ENCODE measurements around the gene LPGAT1. TPM values are rescaled to one million over a fixed set of nuclear protein-coding genes. Genes with fewer than 3 reads are reported as not detected.

Gene LPGAT1
- total RNA-seq, 1 donor from 2014 or later = 17.1 TPM

GRCh38 chr1:211756471-211757020, 74.0 kb downstream of the LPGAT1 start:
- no peak for ATAC-seq

DNA sequence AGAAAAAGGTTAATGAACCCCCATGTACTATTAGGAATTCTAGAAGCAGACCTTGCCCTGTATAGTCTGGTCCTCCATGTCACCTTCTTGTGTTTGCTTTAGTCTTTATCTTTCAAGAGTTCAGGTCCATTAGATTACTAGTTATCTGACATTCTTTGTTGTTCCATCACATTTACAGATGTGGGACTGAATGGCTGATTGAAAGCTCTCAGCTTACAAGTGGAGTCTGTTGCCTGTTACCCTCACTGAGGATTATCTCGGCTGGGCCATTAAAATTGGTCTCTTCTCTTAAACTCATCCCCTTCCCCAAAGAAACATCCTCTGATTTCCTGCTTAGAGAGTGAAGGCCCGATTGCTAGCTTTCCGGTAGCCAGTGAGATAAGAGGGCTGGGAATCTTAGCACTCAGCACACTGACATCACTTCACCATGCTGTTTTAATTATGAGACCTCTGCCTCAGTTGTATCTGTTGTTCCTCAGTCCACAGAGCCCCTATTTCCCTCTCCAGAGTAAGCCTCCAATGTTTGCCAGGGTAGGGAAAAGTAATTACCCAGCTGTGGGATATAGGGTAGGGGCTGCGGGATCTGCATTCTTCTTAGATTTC, 76.8 kb downstream of the LPGAT1 start:
- ATAC-seq = no peak

GRCh38 chr1:211752951-211753486, 77.5 kb downstream of the LPGAT1 start:
- ATAC-seq = no peak

GRCh38 chr1:211752317-211752716, 78.2 kb downstream of the LPGAT1 start:
- no peak for ATAC-seq

- ATAC-seq = no peak
Observed at GRCh38 chr1:211751438-211751837, 79.1 kb downstream of the LPGAT1 start.

- ATAC-seq = no peak
Observed at GRCh38 chr1:211750599-211750998, 80.0 kb downstream of the LPGAT1 start.

DNA sequence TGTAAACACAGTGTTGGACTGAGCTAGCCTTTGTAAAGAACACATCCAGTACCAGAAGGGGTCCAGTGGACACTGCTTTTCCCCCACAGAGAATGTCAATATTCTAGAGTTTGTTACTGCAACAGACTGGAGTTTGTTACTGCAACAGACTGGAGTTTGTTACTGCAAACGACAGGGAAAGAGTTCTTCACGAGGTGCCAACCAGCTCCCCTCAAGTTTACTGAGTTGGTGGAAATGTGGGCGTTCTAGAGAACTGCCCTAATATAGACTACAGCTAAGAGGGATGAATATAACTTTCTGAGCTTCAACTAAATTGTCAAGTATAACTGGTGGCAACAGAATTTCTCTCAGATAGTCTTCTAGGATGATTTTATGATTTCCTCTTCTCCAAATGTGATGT, 81.3 kb downstream of the LPGAT1 start:
- ATAC-seq = no peak

- no peak for ATAC-seq
Observed at GRCh38 chr1:211748810-211749209, 81.8 kb downstream of the LPGAT1 start.

DNA sequence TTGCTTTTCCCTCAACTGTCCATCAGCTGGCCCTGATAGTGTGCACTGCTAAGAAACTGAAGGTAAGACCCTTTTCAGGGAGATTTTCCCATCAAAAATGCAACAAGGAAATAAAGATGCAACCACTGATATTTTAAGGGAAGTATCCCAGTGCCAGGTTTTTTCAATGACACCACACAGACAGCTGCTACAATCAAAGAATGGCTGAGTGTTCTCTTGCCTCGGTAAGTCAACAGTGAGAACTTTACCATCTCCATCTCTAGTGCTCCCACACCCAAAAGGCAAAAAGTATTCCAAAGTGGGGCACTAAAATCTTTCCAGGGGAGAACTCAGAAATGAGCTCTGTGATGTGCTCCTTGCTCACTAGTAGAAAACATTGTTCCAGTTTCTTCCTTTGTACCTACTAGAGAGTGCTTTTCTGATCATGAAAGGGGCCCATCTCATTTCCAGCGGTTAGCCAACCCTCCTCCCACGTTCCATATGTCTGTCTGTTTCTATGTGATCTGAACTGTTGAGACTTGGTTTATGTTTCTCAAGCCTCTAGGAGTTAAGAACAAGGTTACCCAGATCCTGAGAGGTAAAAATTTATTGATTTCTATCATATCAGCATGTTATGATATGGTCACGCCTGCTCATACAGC, 87.6 kb downstream of the LPGAT1 start:
- ATAC-seq = no peak

GRCh38 chr1:211742272-211742671, 88.3 kb downstream of the LPGAT1 start:
- ATAC-seq = no peak

DNA sequence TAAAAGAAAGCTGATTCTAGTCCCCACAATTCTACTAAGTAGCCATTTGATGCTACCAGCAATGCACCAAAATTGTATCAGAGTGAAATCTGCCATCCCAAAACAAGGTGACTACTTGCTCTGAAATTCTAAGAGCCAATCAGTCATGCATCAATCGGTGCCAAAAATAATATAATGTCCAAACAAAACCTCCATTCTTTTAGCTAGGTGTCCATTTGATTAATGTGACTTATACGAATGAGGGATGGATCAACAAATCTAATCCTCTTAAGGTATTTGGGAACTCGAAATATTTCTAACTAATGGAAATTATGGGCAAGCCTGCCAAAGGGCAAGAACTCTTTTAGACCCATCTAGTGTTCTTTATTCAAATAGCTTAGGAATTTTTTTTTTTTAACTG, 88.8 kb downstream of the LPGAT1 start:
- ATAC-seq = no peak

- no peak for ATAC-seq
Observed at GRCh38 chr1:211741116-211741515, 89.4 kb downstream of the LPGAT1 start.

- no peak for ATAC-seq
Observed at GRCh38 chr1:211739671-211740411, 90.7 kb downstream of the LPGAT1 start.

DNA sequence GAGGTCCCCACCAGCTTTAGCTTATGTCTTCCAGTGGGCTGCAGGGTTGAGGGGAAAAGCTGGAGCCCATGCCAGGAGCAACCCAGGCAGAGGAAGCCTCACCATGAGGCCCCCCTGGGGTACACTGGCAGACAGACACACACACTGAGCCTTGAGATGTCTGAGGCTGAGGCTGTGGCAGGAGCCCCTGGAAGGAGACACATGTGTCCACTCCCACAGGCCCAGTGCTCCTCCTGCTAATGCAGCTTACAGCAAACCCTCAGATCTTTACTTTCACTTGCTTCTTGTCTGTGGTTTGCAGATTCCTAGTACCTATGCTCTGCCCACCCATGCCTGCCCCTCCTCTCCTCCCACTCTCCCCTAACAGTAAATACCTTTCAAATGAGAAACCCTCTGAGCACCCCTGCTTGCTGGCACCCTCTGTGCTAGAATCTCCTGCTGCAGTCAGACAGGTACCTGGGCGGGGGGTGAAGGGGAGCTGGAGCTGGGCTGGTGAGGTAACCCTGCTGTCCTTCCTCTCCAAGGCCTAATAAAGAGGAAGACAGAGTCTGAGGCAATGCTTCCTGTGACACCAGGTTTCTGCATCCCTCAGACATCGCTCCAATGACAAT, 91.8 kb downstream of the LPGAT1 start:
- no peak for ATAC-seq

GRCh38 chr1:211738096-211738690, 92.4 kb downstream of the LPGAT1 start:
- no peak for ATAC-seq

GRCh38 chr1:211737115-211738035, 93.2 kb downstream of the LPGAT1 start:
- ATAC-seq = no peak

GRCh38 chr1:211736351-211736915, 94.1 kb downstream of the LPGAT1 start:
- ATAC-seq = peak; percentile 25

DNA sequence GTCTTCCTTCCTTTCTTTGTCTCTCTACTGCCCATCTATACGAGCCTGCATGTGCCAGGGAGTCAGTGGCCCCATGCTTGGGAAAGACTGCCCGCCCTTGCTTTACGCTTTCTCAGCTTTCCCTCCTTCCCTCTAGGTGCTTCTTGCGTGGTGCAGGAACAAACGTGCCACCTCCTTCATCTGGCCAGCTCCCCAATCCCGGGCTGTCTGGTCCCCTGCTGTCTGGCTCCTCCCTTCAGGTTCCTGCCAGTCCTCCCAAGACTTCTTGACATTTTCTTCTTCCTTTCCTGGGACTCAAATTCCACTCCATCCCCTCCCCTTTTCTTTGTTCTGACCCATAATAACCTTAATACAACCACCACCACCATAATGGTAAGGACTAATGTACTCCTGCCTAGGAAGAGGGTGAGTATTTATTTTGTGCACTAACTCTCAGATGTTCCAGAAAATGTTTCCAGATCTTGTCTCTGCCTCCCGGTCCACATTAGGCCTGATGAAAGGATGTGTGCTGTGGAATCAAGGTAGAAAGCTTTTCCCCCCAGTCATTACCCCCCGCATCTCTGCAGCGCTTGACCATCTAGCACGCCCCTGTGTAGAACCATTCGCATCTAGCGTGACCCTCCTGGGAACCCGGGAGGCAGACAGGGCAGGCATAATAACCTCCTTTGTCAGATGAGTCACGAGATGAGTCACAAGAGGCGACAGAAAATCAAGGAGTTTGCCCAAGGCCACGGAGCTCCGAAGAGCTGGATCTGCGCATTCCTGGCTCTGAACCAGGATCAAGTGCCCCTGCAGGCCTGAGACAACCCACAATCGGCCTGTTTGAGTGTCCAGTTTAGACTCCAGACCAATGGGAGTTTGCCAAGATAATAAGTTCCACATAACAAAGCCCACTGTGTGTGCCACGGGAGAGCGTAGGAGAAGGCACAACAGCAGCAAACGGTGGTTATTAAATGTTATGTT, 95.1 kb downstream of the LPGAT1 start:
- ATAC-seq = peak; percentile 70

DNA sequence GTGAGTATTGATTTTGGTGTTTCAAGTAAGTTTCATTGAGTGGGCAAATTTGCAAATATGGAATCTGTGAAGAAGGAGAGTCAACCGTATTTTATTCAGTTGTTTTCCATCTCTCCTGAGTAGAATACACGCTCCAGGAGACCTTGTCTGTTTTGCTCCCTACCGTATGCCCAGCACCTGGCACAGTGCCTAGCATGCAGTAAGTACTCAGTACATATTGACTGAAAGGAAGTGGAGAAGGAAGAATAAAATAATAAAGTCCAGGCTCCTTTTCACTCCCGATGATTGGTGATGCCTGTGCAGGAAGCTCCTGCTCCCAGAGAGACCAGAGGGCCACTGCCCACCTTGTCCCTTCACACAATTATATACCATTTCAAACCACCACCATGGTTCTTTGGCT, 95.8 kb downstream of the LPGAT1 start:
- no peak for ATAC-seq

DNA sequence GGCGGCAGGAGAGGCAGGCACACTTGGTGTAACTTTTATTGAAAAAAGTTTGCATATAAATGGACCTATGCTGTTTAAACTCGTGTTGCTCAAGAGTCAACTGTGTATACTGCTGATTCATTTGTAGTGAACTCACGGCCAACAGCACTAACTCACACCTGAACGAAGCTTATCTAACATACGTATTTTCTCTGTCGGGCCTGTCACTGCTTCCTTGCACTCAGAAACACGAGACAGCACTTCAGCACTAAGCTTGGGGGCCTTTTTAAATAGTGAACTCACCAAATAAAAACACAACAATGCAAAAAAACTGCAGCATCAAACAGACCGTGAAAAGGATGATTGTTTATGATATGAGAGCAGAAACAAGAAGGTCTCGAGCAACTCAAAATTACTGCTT, 96.2 kb downstream of the LPGAT1 start:
- peak; percentile 41 for ATAC-seq
